Measurements from ENCODE around the gene SPAG6. TPM values are rescaled to one million over a fixed set of nuclear protein-coding genes. Genes with fewer than 3 reads are reported as not detected.
A peak's percentile ranks its signal among the peaks of the same experiment; 100 is the strongest.

SPAG6 gene
- total and polyA plus RNA-seq, 9 of the 15 experiments (the other 6 are each of a cell fraction or from before 2014, with no cell fraction given), result 3.5 to 23.1 (median 11.8) TPM

DNA sequence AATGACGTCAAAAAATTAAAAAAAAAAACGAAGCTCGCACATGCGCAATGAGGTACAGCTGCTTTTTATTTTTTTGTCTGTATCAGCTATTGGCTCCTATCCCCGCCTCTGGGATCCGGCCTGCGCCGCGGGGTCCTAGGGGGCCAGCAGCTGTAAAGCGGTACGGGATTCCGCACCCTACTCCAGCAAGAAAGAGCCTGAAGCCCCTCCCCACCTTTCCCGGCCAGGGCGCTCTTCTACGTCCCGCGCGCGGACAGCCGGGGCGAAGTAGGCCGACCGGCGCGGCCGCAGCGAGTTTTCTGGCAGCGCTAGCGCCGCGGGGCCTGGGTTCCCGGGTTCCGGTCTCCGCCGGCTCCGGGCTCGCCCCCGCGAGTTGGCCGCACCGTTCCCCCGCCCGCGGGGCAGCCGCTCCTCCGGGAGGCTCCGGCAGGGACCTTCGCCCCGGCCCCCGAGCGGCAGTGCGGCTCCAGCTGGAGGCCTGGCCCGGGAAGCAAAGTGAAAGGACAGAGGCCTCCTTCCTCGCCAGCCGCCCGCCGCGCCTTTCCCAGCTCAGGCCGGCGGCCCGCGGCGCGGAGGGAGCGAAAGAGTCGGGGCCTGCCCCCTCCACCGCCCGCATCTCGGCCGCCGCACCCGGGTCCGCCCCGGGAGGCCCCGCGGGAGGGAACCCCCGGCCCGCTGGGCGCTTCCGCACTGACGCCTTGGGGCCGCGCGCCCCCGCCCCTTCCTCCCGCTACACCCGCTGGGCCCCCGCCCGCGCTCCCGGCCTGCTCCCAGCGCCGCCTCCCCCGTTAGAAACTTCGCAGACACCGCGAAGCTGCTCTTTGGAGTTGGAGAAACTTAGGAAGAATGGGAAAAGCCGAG lies 4.7 kb upstream of the SPAG6 start (continued):
- TF ChIP-seq, protein P1, sequence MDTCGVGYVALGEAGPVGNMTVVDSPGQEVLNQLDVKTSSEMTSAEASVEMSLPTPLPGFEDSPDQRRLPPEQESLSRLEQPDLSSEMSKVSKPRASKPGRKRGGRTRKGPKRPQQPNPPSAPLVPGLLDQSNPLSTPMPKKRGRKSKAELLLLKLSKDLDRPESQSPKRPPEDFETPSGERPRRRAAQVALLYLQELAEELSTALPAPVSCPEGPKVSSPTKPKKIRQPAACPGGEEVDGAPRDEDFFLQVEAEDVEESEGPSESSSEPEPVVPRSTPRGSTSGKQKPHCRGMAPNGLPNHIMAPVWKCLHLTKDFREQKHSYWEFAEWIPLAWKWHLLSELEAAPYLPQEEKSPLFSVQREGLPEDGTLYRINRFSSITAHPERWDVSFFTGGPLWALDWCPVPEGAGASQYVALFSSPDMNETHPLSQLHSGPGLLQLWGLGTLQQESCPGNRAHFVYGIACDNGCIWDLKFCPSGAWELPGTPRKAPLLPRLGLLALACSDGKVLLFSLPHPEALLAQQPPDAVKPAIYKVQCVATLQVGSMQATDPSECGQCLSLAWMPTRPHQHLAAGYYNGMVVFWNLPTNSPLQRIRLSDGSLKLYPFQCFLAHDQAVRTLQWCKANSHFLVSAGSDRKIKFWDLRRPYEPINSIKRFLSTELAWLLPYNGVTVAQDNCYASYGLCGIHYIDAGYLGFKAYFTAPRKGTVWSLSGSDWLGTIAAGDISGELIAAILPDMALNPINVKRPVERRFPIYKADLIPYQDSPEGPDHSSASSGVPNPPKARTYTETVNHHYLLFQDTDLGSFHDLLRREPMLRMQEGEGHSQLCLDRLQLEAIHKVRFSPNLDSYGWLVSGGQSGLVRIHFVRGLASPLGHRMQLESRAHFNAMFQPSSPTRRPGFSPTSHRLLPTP (IDR thresholded peaks at IDR 0.05; ENCODE audit: borderline replicate concordance, extremely low read depth, insufficient read length), result no peak
- TF ChIP-seq ATF1 (CRISPR knock-in tag; IDR thresholded peaks at IDR 0.05) (no peak; the same call in 1 of the 2 replicates), ATF1 (tag; IDR thresholded peaks at IDR 0.05) (peak; percentile 87), CHCHD3 (CRISPR knock-in tag; IDR thresholded peaks at IDR 0.05) (no peak), GATAD2B (IDR thresholded peaks at IDR 0.05; ENCODE audit: borderline replicate concordance) (0 out of 2 replicates have a peak, but pooled peaks have one; percentile 16), ZNF282 (CRISPR knock-in tag; IDR thresholded peaks at IDR 0.05) (peak; percentile 66; the same call in 1 of the 2 replicates), RBM17 (IDR thresholded peaks at IDR 0.05; ENCODE audit: borderline replicate concordance, low read depth, low read length) (no peak), E2F3 (CRISPR knock-in tag; IDR thresholded peaks at IDR 0.05) (no peak), PHB2 (IDR thresholded peaks at IDR 0.05; ENCODE audit: low read depth) (no peak), ZBTB7A (IDR thresholded peaks at IDR 0.05; ENCODE audit: borderline replicate concordance, control insufficient read depth, low read depth, low read length) (peak; percentile 94), ZKSCAN8 (CRISPR knock-in tag; IDR thresholded peaks at IDR 0.05) (no peak), MTA1 (IDR thresholded peaks at IDR 0.05; ENCODE audit: borderline replicate concordance) (no peak), POLR2B (IDR thresholded peaks at IDR 0.05; ENCODE audit: low read depth, partially characterized antibody) (peak; percentile 75), PCBP2 (IDR thresholded peaks at IDR 0.05; ENCODE audit: low read depth, low read length, poor library complexity, severe bottlenecking) (no peak), ZFP36 (IDR thresholded peaks at IDR 0.05; ENCODE audit: low read depth, low read length, partially characterized antibody) (no peak), PHB (CRISPR knock-in tag; IDR thresholded peaks at IDR 0.05) (no peak), NFE2L1 (tag; IDR thresholded peaks at IDR 0.05; ENCODE audit: borderline replicate concordance, low read depth) (no peak)
- TF ChIP-seq, protein P2, sequence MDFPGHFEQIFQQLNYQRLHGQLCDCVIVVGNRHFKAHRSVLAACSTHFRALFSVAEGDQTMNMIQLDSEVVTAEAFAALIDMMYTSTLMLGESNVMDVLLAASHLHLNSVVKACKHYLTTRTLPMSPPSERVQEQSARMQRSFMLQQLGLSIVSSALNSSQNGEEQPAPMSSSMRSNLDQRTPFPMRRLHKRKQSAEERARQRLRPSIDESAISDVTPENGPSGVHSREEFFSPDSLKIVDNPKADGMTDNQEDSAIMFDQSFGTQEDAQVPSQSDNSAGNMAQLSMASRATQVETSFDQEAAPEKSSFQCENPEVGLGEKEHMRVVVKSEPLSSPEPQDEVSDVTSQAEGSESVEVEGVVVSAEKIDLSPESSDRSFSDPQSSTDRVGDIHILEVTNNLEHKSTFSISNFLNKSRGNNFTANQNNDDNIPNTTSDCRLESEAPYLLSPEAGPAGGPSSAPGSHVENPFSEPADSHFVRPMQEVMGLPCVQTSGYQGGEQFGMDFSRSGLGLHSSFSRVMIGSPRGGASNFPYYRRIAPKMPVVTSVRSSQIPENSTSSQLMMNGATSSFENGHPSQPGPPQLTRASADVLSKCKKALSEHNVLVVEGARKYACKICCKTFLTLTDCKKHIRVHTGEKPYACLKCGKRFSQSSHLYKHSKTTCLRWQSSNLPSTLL (IDR thresholded peaks at IDR 0.05), result no peak
- TF ChIP-seq, protein P3, sequence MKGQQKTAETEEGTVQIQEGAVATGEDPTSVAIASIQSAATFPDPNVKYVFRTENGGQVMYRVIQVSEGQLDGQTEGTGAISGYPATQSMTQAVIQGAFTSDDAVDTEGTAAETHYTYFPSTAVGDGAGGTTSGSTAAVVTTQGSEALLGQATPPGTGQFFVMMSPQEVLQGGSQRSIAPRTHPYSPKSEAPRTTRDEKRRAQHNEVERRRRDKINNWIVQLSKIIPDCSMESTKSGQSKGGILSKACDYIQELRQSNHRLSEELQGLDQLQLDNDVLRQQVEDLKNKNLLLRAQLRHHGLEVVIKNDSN (CRISPR knock-in tag; IDR thresholded peaks at IDR 0.05), result no peak
